ENCODE results near the gene SMYD3.

SMYD3 gene

GRCh38 chr1:246104927-246105326 lies 402.2 kb downstream of the SMYD3 start:
- no peak for TF ChIP-seq CTCF (conservative IDR thresholded peaks at IDR 0.05; ENCODE audit: low read depth, low read length)
- Histone ChIP-seq H3K27ac (no peak overlapping the region), H3K4me2 (no peak overlapping the region), H2AFZ (ENCODE audit: low read depth) (no peak overlapping the region), H3K27me3 (ENCODE audit: insufficient read depth, low read depth) (no peaks in the 10 kb centered on the region), H4K20me1 (ENCODE audit: insufficient read depth) (no peaks in the 10 kb centered on the region), H3K36me3 (ENCODE audit: insufficient read depth) (no peaks in the 10 kb centered on the region), H3K4me1 (ENCODE audit: low read depth, poor library complexity, severe bottlenecking) (no peaks in the 10 kb centered on the region), H3K4me3 (IDR thresholded peaks at IDR 0.05; ENCODE audit: insufficient read depth, low read depth, low read length) (no peak overlapping the region), H3K9ac (no peak overlapping the region), H3K79me2 (ENCODE audit: insufficient read depth, low read depth) (no peaks in the 10 kb centered on the region)

- H2AFZ ChIP-seq (ENCODE audit: low read depth), result no peak overlapping the region
- H3K4me2 ChIP-seq, result no peak overlapping the region
- no peaks in the 10 kb centered on the region for H3K36me3 ChIP-seq (ENCODE audit: insufficient read depth)
- H3K9ac ChIP-seq, result no peak overlapping the region
- no peak overlapping the region for H3K27ac ChIP-seq
- no peaks in the 10 kb centered on the region for H3K4me1 ChIP-seq (ENCODE audit: low read depth, poor library complexity, severe bottlenecking)
- H3K79me2 ChIP-seq (ENCODE audit: insufficient read depth, low read depth), result no peaks in the 10 kb centered on the region
- H3K4me3 ChIP-seq (IDR thresholded peaks at IDR 0.05; ENCODE audit: insufficient read depth, low read depth, low read length), result no peak overlapping the region
- TF ChIP-seq CTCF (conservative IDR thresholded peaks at IDR 0.05; ENCODE audit: low read depth, low read length), result no peak
- no peaks in the 10 kb centered on the region for H4K20me1 ChIP-seq (ENCODE audit: insufficient read depth)
- H3K27me3 ChIP-seq (ENCODE audit: insufficient read depth, low read depth), result no peaks in the 10 kb centered on the region
Measured at GRCh38 chr1:246099570-246099969, 407.5 kb downstream of the SMYD3 start.

GRCh38 chr1:246096356-246096755 lies 410.7 kb downstream of the SMYD3 start:
- Histone ChIP-seq H3K27me3 (ENCODE audit: insufficient read depth, low read depth) (no peaks in the 10 kb centered on the region), H3K9ac (no peak overlapping the region), H3K4me1 (ENCODE audit: low read depth, poor library complexity, severe bottlenecking) (no peaks in the 10 kb centered on the region), H2AFZ (ENCODE audit: low read depth) (no peak overlapping the region), H3K4me2 (no peak overlapping the region), H3K79me2 (ENCODE audit: insufficient read depth, low read depth) (no peaks in the 10 kb centered on the region), H3K4me3 (IDR thresholded peaks at IDR 0.05; ENCODE audit: insufficient read depth, low read depth, low read length) (no peak overlapping the region), H3K27ac (no peak overlapping the region), H3K36me3 (ENCODE audit: insufficient read depth) (no peaks in the 10 kb centered on the region), H4K20me1 (ENCODE audit: insufficient read depth) (no peaks in the 10 kb centered on the region)
- no peak for TF ChIP-seq CTCF (conservative IDR thresholded peaks at IDR 0.05; ENCODE audit: low read depth, low read length)

- Histone ChIP-seq H3K79me2 (ENCODE audit: insufficient read depth, low read depth) (no peaks in the 10 kb centered on the region), H3K27me3 (ENCODE audit: insufficient read depth, low read depth) (no peaks in the 10 kb centered on the region), H2AFZ (ENCODE audit: low read depth) (no peak overlapping the region), H3K27ac (no peak overlapping the region), H3K9ac (no peak overlapping the region), H3K36me3 (ENCODE audit: insufficient read depth) (no peaks in the 10 kb centered on the region), H3K4me2 (no peak overlapping the region), H3K4me1 (ENCODE audit: low read depth, poor library complexity, severe bottlenecking) (no peaks in the 10 kb centered on the region), H3K4me3 (IDR thresholded peaks at IDR 0.05; ENCODE audit: insufficient read depth, low read depth, low read length) (no peak overlapping the region), H4K20me1 (ENCODE audit: insufficient read depth) (no peaks in the 10 kb centered on the region)
- TF ChIP-seq CTCF (conservative IDR thresholded peaks at IDR 0.05; ENCODE audit: low read depth, low read length), result no peak
Measured at GRCh38 chr1:246095443-246095842, 411.6 kb downstream of the SMYD3 start.

DNA sequence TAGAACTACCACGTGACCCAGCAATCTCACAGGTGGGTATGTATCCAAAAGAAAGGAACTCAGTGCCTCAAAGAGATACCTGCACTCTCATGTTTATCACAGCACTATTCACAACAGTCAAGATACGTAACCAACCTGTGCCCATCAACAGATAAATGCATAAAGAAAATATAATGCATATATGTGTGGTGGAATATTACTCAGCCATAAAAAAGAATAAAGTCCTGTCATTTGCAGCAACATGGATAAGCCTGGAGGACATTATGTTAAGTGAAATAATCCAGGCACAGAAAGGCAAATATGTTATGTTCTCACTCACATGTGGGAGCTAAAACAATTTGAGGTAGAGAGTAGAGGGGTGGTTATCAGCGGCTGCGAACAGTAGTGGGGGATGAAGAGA lies 413.8 kb downstream of the SMYD3 start:
- Histone ChIP-seq H3K27me3 (ENCODE audit: insufficient read depth, low read depth) (no peaks in the 10 kb centered on the region), H3K4me2 (no peak overlapping the region), H3K36me3 (ENCODE audit: insufficient read depth) (no peaks in the 10 kb centered on the region), H3K4me1 (ENCODE audit: low read depth, poor library complexity, severe bottlenecking) (no peaks in the 10 kb centered on the region), H3K4me3 (IDR thresholded peaks at IDR 0.05; ENCODE audit: insufficient read depth, low read depth, low read length) (no peak overlapping the region), H3K9ac (no peak overlapping the region), H3K79me2 (ENCODE audit: insufficient read depth, low read depth) (no peaks in the 10 kb centered on the region), H4K20me1 (ENCODE audit: insufficient read depth) (no peaks in the 10 kb centered on the region), H2AFZ (ENCODE audit: low read depth) (no peak overlapping the region), H3K27ac (no peak overlapping the region)
- TF ChIP-seq CTCF (conservative IDR thresholded peaks at IDR 0.05; ENCODE audit: low read depth, low read length), result no peak
